Osteocyte (in vitro differentiated cells): Measurements from ENCODE around the gene DCST1. TPM values are rescaled to one million over a fixed set of nuclear protein-coding genes. Genes with fewer than 3 reads are reported as not detected.

ENCODE experiments used
- DNase-seq: peaks from one replicate; pipeline ENCODE4 v3.0.0; 2021; ENCODE audit warnings: mixed read lengths; ENCODE audit not compliant: unreplicated experiment; ENCODE audit errors: extremely low spot score
- H3K27ac Mint-ChIP-seq: one replicate; pipeline ENCODE4 v1.8.0; 2021; ENCODE audit warnings: mild to moderate bottlenecking, mixed read lengths; ENCODE audit not compliant: unreplicated experiment
- H3K27me3 Mint-ChIP-seq: one replicate; pipeline ENCODE4 v1.8.0; 2021; ENCODE audit warnings: mixed read lengths; ENCODE audit not compliant: unreplicated experiment
- H3K36me3 Mint-ChIP-seq: one replicate; pipeline ENCODE4 v1.8.0; 2021; ENCODE audit warnings: mixed read lengths; ENCODE audit not compliant: unreplicated experiment
- H3K4me1 Mint-ChIP-seq: one replicate; pipeline ENCODE4 v1.8.0; 2021; ENCODE audit warnings: mixed read lengths; ENCODE audit not compliant: unreplicated experiment
- H3K4me3 Mint-ChIP-seq: one replicate; pipeline ENCODE4 v1.8.0; 2021; ENCODE audit warnings: mild to moderate bottlenecking, moderate library complexity, mixed read lengths; ENCODE audit not compliant: unreplicated experiment
- H3K9me3 Mint-ChIP-seq: one replicate; pipeline ENCODE4 v1.8.0; 2021; ENCODE audit warnings: mixed read lengths; ENCODE audit not compliant: unreplicated experiment
- CTCF ChIP-seq: fragments of 200-600 bp; sonication (generic); IDR thresholded peaks from 2 replicates; pipeline ENCODE4 v1.5.0; 2021; ENCODE audit warnings: antibody characterized with exemption, mild to moderate bottlenecking, moderate library complexity
- total RNA-seq: library from RNA; stranded (reverse); gene quantifications from 2 replicates; pipeline ENCODE4 v1.2.1, GENCODE V29; 2021

The DCST1 gene
- total RNA-seq, 1 donor from 2014 or later = not detected

GRCh38 chr1:155048449-155049334 lies 15.1 kb downstream of the DCST1 start:
- no peak for TF ChIP-seq CTCF
- no peak for DNase-seq
- Mint-ChIP-seq H3K27me3 (no peaks in the 10 kb centered on the region), H3K4me3 (no peak overlapping the region), H3K4me1 (peaks cover 34% of the 10 kb centered on the region), H3K36me3 (no peaks in the 10 kb centered on the region), H3K9me3 (no peaks in the 10 kb centered on the region), H3K27ac (no peak overlapping the region)

GRCh38 chr1:155049651-155050559 lies 16.3 kb downstream of the DCST1 start:
- H3K9me3 Mint-ChIP-seq = no peaks in the 10 kb centered on the region
- no peak for DNase-seq
- H3K27ac Mint-ChIP-seq = peak overlapping the region; percentile 78
- peaks cover 30% of the 10 kb centered on the region for H3K4me1 Mint-ChIP-seq
- TF ChIP-seq CTCF = no peak
- no peaks in the 10 kb centered on the region for H3K27me3 Mint-ChIP-seq
- H3K36me3 Mint-ChIP-seq = no peaks in the 10 kb centered on the region
- H3K4me3 Mint-ChIP-seq = peak overlapping the region; percentile 81

- no peaks in the 10 kb centered on the region for H3K27me3 Mint-ChIP-seq
- peaks cover 27% of the 10 kb centered on the region for H3K4me1 Mint-ChIP-seq
- H3K27ac Mint-ChIP-seq = peak within 1 kb of the TSS; percentile 80
- DNase-seq = peak; percentile 94
- H3K9me3 Mint-ChIP-seq = no peaks in the 10 kb centered on the region
- TF ChIP-seq CTCF = peak; percentile 93
- no peaks in the 10 kb centered on the region for H3K36me3 Mint-ChIP-seq
- peak within 1 kb of the TSS; percentile 81 for H3K4me3 Mint-ChIP-seq
Measured at GRCh38 chr1:155050560-155051341, 17.1 kb downstream of the DCST1 start, which contains the start of gene ADAM15. ADAM15 (plus strand) TSS chr1:155051316; CDS start chr1:155051387, 71 bp downstream.

GRCh38 chr1:155051342-155051776 lies 17.7 kb downstream of the DCST1 start:
- no peak for DNase-seq
- no peak for TF ChIP-seq CTCF
- Mint-ChIP-seq H3K36me3 (peaks cover 3% of the 10 kb centered on the region), H3K4me1 (peaks cover 27% of the 10 kb centered on the region), H3K27me3 (no peaks in the 10 kb centered on the region), H3K27ac (peak overlapping the region; percentile 80), H3K4me3 (peak overlapping the region; percentile 76), H3K9me3 (no peaks in the 10 kb centered on the region)
